GM11168 (cell line): ENCODE measurements around the gene KREMEN1.
"Not testable (repeated sequence)": the region's sequence is repeated elsewhere in the genome, so short reads cannot be mapped to it uniquely, and the experiment has no call there.

Source experiments
- in situ Hi-C: fragments of 300-500 bp; cut with MboI; formaldehyde crosslinking; loops from one replicate; pipeline ENCODE4 v1.12.0; 2022; ENCODE audit warnings: low sequenced_read_pairs; ENCODE audit not compliant: unreplicated experiment

KREMEN1 gene

DNA sequence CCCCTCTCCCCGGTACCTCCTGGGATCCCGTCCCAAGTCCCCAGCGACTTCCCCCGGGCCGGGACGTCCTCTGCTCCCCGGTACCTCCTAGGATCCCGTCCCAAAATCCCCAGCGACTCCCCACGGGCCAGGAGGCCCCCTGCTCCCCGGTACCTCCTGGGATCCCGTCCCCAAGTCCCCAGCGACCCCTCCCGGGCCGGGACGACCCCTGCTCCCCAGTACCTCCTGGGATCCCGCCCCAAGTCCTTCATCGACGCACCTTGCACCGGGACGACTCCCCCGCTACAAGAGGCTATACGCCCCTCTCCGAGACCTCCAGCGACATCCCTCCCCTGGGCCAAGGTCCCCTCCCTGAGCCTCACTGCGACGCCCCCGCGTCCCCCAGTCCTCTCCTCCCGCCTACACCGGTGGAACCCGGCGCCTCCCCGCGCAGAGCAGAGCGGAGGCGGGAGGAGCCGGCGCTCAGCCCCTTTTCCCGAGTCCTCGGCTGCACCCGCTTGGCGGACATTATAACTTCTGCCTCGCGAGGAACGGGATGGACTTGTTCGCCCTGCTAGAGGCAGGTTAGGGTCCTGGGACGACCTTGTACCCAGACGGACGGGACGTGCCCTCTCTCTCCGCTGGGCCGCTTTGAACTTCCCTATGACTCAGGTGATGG lies 912 bp downstream of the KREMEN1 start:
- in situ Hi-C loops: no loop called here

- in situ Hi-C loops: no loop called here
These were observed 1.5 kb downstream of the KREMEN1 start for GRCh38 chr22:29074276-29074772.

GRCh38 chr22:29078036-29078868 lies 5.4 kb downstream of the KREMEN1 start:
- in situ Hi-C loops: no loop called here

DNA sequence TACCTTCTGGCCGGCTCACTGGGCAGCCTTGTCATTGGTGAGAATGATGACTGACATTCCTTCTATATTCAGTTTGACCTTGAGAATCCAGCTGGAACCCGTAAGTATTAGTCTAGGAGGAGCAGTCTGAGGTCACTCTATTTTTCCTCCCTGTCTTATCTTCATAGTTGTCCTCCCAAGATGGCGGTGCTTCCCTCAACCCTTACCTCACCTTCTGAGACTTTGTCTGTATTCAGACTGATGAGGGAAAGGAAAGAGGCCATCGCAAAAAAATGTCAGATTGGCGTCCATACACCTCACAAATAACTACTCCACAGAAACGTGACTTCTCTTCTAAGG lies 6.0 kb downstream of the KREMEN1 start:
- in situ Hi-C loops: no loop called here

GRCh38 chr22:29079218-29079901 lies 6.5 kb downstream of the KREMEN1 start:
- in situ Hi-C loops: no loop called here

GRCh38 chr22:29080106-29080975 lies 7.5 kb downstream of the KREMEN1 start:
- in situ Hi-C loops: no loop called here

- in situ Hi-C loops: no loop called here
These were observed 8.8 kb downstream of the KREMEN1 start for GRCh38 chr22:29081517-29082236.

DNA sequence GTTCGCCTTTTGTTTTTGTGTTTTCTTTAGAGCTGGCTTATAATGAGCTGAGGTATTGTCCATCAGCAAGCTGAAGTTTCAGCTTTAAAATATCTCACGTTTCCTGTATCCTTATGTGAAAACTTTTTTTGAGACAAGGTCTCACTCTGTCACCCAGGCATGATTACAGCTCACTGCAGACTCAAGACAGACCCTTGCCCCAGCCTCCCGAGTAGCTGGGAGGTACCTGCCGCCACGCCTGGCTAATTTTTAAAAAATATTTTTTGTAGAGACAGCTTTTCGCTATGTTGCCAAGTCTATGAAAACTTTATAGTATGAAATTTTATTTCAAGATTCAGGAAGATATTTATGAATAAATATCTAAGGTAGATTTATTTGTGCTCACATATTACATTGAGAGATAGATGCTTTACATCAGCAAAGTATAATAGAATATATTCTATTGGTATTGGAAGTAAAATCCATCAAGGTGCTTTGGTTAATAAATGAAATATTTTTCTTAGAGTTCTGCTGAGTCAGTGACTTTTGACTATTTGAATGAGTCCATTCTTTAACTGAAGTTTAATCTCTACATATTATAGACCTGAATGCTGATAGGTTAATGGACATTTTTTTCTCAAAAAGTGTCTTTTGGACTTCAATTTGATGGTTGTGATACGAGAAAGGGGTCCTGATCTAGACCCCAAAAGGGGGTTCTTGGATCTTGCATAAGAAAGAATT lies 10.2 kb downstream of the KREMEN1 start:
- in situ Hi-C loops: no loop called here

GRCh38 chr22:29083576-29083932 lies 10.7 kb downstream of the KREMEN1 start:
- in situ Hi-C loops: not testable (repeated sequence)

GRCh38 chr22:29083933-29084591 lies 11.2 kb downstream of the KREMEN1 start:
- in situ Hi-C loops: no loop called here

DNA sequence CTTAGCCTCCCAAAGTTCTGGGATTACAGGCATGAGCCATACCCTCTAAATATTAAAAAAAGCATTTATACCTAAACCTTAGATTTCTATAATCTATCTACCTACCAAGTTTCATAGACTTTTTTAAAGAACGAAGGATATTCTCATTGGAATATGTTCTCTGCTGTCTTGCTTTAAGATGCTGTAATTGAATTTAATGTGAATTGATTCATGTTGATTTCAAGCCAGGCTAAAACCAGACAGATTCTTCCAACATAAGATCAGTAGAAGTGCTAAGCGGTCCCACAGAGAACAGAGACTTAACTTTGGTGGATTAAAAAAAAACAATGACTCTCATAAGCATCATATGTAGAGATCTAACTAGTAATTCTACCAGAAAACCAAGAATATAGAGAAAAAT lies 14.2 kb downstream of the KREMEN1 start:
- in situ Hi-C loops: no loop called here

DNA sequence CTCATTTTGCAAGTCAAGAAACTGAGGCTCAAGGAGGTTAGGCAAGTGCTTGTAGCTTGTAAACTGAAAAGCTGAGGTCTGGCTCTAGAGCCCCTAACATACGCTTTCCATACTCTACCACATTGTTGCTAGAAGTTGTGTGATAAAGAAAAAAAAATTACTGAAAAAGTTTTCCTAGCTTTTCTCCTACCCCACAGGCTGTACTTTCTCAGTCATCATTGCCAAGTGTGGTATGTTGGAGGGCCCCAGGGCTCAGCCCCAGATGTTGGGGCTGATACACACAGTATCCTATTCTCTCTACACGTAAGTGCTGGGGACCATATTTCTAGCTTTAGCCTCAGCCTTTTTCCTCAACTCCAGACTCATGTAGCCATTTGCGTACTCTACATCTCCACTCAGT lies 16.0 kb downstream of the KREMEN1 start:
- in situ Hi-C loops: no loop called here

DNA sequence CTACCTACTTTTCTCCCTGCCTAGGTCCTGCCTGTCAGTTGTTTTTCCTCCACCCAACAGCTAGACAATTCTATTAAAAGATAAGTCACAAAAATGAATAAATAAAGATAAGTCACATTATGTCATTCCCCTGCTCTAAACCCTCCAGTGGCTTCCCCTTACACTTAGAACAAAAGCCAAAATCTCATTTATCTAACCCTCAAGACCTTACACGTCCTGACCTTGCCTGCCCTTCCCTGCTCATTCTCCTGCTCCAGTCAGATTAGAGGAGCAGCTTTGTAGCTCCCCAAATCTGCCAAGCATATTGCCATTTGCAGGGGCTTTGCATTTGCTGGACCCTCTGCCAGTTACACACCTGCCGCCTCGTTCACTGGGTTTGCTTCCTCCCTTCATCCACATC lies 16.7 kb downstream of the KREMEN1 start:
- in situ Hi-C loops: no loop called here

DNA sequence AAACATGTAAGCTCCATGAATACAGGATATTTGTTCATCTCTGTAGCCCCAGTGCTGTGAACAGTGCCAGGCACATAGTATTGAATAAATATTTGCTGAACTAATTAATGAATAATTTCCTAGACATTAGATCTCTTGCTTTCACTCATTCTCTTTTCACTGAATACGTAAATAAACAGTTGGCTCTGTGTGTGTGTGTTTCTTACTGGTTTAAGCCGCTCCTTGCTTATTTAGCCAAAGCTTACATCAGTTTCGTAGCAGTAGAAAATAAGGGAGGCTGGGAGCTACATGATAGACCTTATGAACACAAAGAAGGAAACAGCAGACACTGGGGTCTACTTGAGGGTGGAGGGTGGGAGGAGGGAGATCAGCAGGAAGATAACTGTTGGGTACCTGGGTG lies 17.2 kb downstream of the KREMEN1 start:
- in situ Hi-C loops: no loop called here

- in situ Hi-C loops: no loop called here
These were observed 19.4 kb downstream of the KREMEN1 start for GRCh38 chr22:29092243-29092642.

GRCh38 chr22:29093030-29093429 lies 20.2 kb downstream of the KREMEN1 start:
- in situ Hi-C loops: no loop called here

GRCh38 chr22:29093501-29094300 lies 20.9 kb downstream of the KREMEN1 start:
- in situ Hi-C loops: no loop called here

- in situ Hi-C loops: no loop called here
These were observed 22.6 kb downstream of the KREMEN1 start for GRCh38 chr22:29095459-29095858.
